ENCODE results near the gene LCN12.

DNA sequence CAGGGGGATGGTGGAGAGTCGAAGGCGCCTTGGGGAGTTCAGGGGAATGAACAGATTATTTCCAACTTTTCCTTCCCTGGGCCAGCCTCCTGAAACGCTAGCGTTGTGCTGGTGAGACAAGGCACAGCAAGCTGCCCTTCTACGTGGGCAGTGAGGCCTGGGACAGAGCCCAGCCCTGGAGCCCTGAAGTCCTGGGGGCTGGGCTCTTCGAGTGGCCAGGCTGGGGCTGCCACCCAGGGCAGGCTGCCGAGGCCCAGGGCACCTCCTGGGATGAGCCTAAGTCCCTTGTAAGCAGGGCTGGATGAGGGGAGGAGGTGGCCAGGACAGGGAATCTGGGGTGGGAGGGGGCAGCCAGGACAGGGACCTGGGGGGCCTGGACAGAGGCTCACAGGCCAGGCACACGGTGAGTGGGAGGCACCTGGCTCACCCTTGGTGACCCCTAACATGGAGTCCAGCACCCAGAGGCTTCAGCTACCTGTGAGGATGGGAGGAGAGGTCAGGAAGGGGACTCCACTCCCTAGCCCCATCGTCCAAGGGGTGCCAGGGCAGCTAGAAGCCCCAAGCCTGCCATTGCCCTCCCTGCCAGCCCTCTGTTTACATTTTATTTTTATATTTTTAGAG lies 1.3 kb upstream of the LCN12 start:
- no peak for TF ChIP-seq CTCF (IDR thresholded peaks at IDR 0.05)
- TF ChIP-seq USF2 (IDR thresholded peaks at IDR 0.05; ENCODE audit: borderline replicate concordance, low read depth, low read length) = no peak

Data from SK-N-SH (cell line).